Fibroblast of skin of abdomen (primary cell): ENCODE measurements around the gene GFI1B.
"Not testable (repeated sequence)": the region's sequence is repeated elsewhere in the genome, so short reads cannot be mapped to it uniquely, and the experiment has no call there.

Source experiments
- DNase-seq: peaks from one replicate; pipeline ENCODE4 v3.0.0-alpha.2; 2013

GFI1B gene

GRCh38 chr9:132991351-132992300, 13.1 kb downstream of the GFI1B start:
- no peak for DNase-seq

- no peak for DNase-seq
Measured at GRCh38 chr9:132993511-132993939, 15.0 kb downstream of the GFI1B start.

GRCh38 chr9:132994410-132995120, 16.1 kb downstream of the GFI1B start:
- DNase-seq, result peak; percentile 21

GRCh38 chr9:132995121-132995420, 16.6 kb downstream of the GFI1B start:
- DNase-seq, result no peak

- DNase-seq, result no peak
Measured at GRCh38 chr9:132995879-132996278, 17.4 kb downstream of the GFI1B start.

GRCh38 chr9:132996526-132996925, 18.0 kb downstream of the GFI1B start:
- DNase-seq, result no peak

GRCh38 chr9:132997591-132997990, 19.1 kb downstream of the GFI1B start:
- DNase-seq, result peak; percentile 33

- DNase-seq, result not testable (repeated sequence)
Measured at GRCh38 chr9:132998221-132998620, 19.7 kb downstream of the GFI1B start.

- DNase-seq, result no peak
Measured at GRCh38 chr9:132998831-132999635, 20.5 kb downstream of the GFI1B start.

GRCh38 chr9:133002147-133003070, 23.9 kb downstream of the GFI1B start:
- DNase-seq, result no peak

GRCh38 chr9:133003071-133003461, 24.6 kb downstream of the GFI1B start:
- no peak for DNase-seq

GRCh38 chr9:133003671-133004090, 25.2 kb downstream of the GFI1B start:
- no peak for DNase-seq

- no peak for DNase-seq
Measured at GRCh38 chr9:133004091-133004998, 25.9 kb downstream of the GFI1B start.

- no peak for DNase-seq
Measured at GRCh38 chr9:133004999-133005760, 26.7 kb downstream of the GFI1B start.

GRCh38 chr9:133005957-133006356, 27.5 kb downstream of the GFI1B start:
- no peak for DNase-seq

GRCh38 chr9:133006731-133007352, 28.3 kb downstream of the GFI1B start:
- DNase-seq, result no peak

GRCh38 chr9:133008406-133008805, 29.9 kb downstream of the GFI1B start:
- DNase-seq, result no peak

GRCh38 chr9:133008824-133009223, 30.3 kb downstream of the GFI1B start:
- DNase-seq, result no peak

- DNase-seq, result no peak
Measured at GRCh38 chr9:133009906-133010582, 31.6 kb downstream of the GFI1B start.
